T-cell (primary cell): ENCODE data around the gene RNF150. TPM values are rescaled to one million over a fixed set of nuclear protein-coding genes. Genes with fewer than 3 reads are reported as not detected.
A peak's percentile ranks its signal among the peaks of the same experiment; 100 is the strongest.
"Not testable (repeated sequence)": the region's sequence is repeated elsewhere in the genome, so short reads cannot be mapped to it uniquely, and the experiment has no call there.

Source experiments
- ATAC-seq, 4 experiments: fragments of 200-7000 bp in 3 of 4; fragments of 150-1000 bp in 1 of 4; cut with Tn5 transposase; replicated peaks in 1 of 4; 1 replicate in 3 of 4; 2 replicates in 1 of 4; pipeline ENCODE4 v1.10.0; 2021; ENCODE audit warnings: moderate library complexity in 3 of 4, mild to moderate bottlenecking in 2 of 4, moderate number of reproducible peaks in 1 of 4
- CTCF ChIA-PET, 2 donors: fragments of 300-600 bp; sonication (Branson Sonifier 250); formaldehyde crosslinking; loops; one replicate each; lab custom pipeline; 2022; ENCODE audit warnings: antibody characterized with exemption in 2 of 2; lab: Charles Lee
- POLR2A ChIA-PET, 2 donors: fragments of 300-600 bp; sonication (Branson Sonifier 250); formaldehyde crosslinking; loops; one replicate each; lab custom pipeline; 2022; ENCODE audit warnings: antibody characterized with exemption in 2 of 2; lab: Charles Lee
- DNase-seq, 35 experiments: peaks; one replicate each; pipeline versions ENCODE4 v3.0.0 to v3.0.0-alpha.2; 2013 to 2023
- H3K27ac ChIP-seq: one replicate; pipeline ENCODE4 v1.5.1; 2013; ENCODE audit warnings: low read length
- H3K27me3 ChIP-seq, 2 experiments: replicated peaks in 1 of 2; 1 replicate in 1 of 2; 2 replicates in 1 of 2; pipeline versions ENCODE4 v1.6.1 to v1.7.0; 2013; ENCODE audit warnings: low read length in 1 of 2, mixed read lengths in 1 of 2; ENCODE audit not compliant: control insufficient read depth in 2 of 2, insufficient read depth in 2 of 2; ENCODE audit errors: extremely low read depth in 1 of 2
- H3K36me3 ChIP-seq, 2 donors: 1 replicate in 1 of 2; 2 replicates in 1 of 2; pipeline versions ENCODE4 v1.6.1 to v1.7.0; 2013; ENCODE audit warnings: low read length in 1 of 2; ENCODE audit not compliant: control insufficient read depth in 2 of 2, insufficient read depth in 1 of 2; ENCODE audit errors: extremely low read depth in 1 of 2
- H3K4me1 ChIP-seq, 2 experiments: 1 replicate in 1 of 2; 2 replicates in 1 of 2; pipeline versions ENCODE4 v1.6.1 to v1.7.0; 2013; ENCODE audit warnings: low read length in 2 of 2, mixed read lengths in 1 of 2; ENCODE audit not compliant: insufficient read depth in 2 of 2, control insufficient read depth in 1 of 2; ENCODE audit errors: extremely low read depth in 1 of 2
- H3K4me3 ChIP-seq, 2 donors: 1 replicate in 1 of 2; 2 replicates in 1 of 2; pipeline versions ENCODE4 v1.5.1 to v1.7.0; 2013; ENCODE audit warnings: mild to moderate bottlenecking in 2 of 2, low read length in 1 of 2, moderate library complexity in 1 of 2; ENCODE audit not compliant: control insufficient read depth in 1 of 2; ENCODE audit errors: extremely low read depth in 1 of 2
- H3K9me3 ChIP-seq: 2 replicates; pipeline ENCODE4 v1.7.0; 2013
- H3K27ac Mint-ChIP-seq, 2 donors: one replicate each; pipeline ENCODE4 v1.8.0; 2020 to 2021; ENCODE audit warnings: mild to moderate bottlenecking in 2 of 2, mixed read lengths in 2 of 2
- H3K27me3 Mint-ChIP-seq, 2 donors: one replicate each; pipeline ENCODE4 v1.8.0; 2021 to 2022; ENCODE audit warnings: mixed read lengths in 2 of 2
- H3K36me3 Mint-ChIP-seq: one replicate; pipeline ENCODE4 v1.8.0; 2021; ENCODE audit warnings: mixed read lengths
- H3K4me1 Mint-ChIP-seq, 3 donors: one replicate each; pipeline ENCODE4 v1.8.0; 2020 to 2022; ENCODE audit warnings: mixed read lengths in 3 of 3, mild to moderate bottlenecking in 1 of 3
- H3K4me3 Mint-ChIP-seq, 3 donors: one replicate each; pipeline ENCODE4 v1.8.0; 2020 to 2022; ENCODE audit warnings: mild to moderate bottlenecking in 3 of 3, mixed read lengths in 3 of 3, moderate library complexity in 3 of 3
- H3K9me3 Mint-ChIP-seq, 3 donors: one replicate each; pipeline ENCODE4 v1.8.0; 2020 to 2022; ENCODE audit warnings: mixed read lengths in 3 of 3
- WGBS: methylation state at CpG from one replicate; pipeline ENCODE4 v1.1.5; 2013; ENCODE audit warnings: missing lambda C conversion rate; ENCODE audit not compliant: insufficient coverage; 5-methylcytosine and 5-hydroxymethylcytosine counted together
- total RNA-seq, 35 experiments: library from RNA in 6 of 35; stranded (reverse) in 6 of 35; fragments of 120-200 nt in 1 of 35; gene quantifications; one replicate each; pipeline versions ENCODE4 v1.2.1 to v1.2.4 and lab custom pipeline; 2013 to 2026

Gene RNF150
- total RNA-seq, 5 donors from 2014 or later (not counting 1 experiment from before 2014, with no cell fraction given) = 0.09 to 0.35 (median 0.30) TPM; not detected in 2

GRCh38 chr4:141170671-141171070 is 37.4 kb upstream of the RNF150 start:
- H3K4me1 ChIP-seq = no peaks in the 10 kb centered on the region
- H3K27me3 Mint-ChIP-seq = peaks cover 4 to 16% of the 10 kb centered on the region in 2 donors

GRCh38 chr4:141169391-141169790 is 36.1 kb upstream of the RNF150 start:
- no peak for ATAC-seq
- Mint-ChIP-seq H3K9me3 (peaks cover 0 to 5% (median 0%) of the 10 kb centered on the region in 3 donors), H3K27me3 (peaks cover 3 to 19% of the 10 kb centered on the region in 2 donors), H3K4me3 (no peak overlapping the region), H3K36me3 (no peaks in the 10 kb centered on the region), H3K4me1 (no peaks in the 10 kb centered on the region), H3K27ac (no peak overlapping the region)
- no peak for DNase-seq
- Histone ChIP-seq H3K4me3 (no peak overlapping the region), H3K27ac (no peak overlapping the region), H3K9me3 (no peaks in the 10 kb centered on the region), H3K27me3 (no peaks in the 10 kb centered on the region), H3K36me3 (no peaks in the 10 kb centered on the region), H3K4me1 (no peaks in the 10 kb centered on the region)
- POLR2A ChIA-PET = no interaction called here
- CTCF ChIA-PET = no interaction called here

More at GRCh38 chr4:141170671-141171070, 37.4 kb upstream of the RNF150 start:
- H3K4me1 Mint-ChIP-seq = no peaks in the 10 kb centered on the region
- no peaks in the 10 kb centered on the region for H3K9me3 ChIP-seq
- H3K9me3 Mint-ChIP-seq = peaks cover 0 to 5% (median 0%) of the 10 kb centered on the region in 3 donors
- POLR2A ChIA-PET = no interaction called here
- H3K27ac ChIP-seq = no peak overlapping the region
- no peak for ATAC-seq
- H3K36me3 ChIP-seq = no peaks in the 10 kb centered on the region
- CTCF ChIA-PET = no interaction called here
- H3K27me3 ChIP-seq = no peaks in the 10 kb centered on the region
- WGBS = no CpG with 5 or more reads among the region's 3 CpGs
- H3K4me3 Mint-ChIP-seq = no peak overlapping the region
- H3K27ac Mint-ChIP-seq = no peak overlapping the region
- H3K4me3 ChIP-seq = no peak overlapping the region
- DNase-seq = no peak
- no peaks in the 10 kb centered on the region for H3K36me3 Mint-ChIP-seq

DNA sequence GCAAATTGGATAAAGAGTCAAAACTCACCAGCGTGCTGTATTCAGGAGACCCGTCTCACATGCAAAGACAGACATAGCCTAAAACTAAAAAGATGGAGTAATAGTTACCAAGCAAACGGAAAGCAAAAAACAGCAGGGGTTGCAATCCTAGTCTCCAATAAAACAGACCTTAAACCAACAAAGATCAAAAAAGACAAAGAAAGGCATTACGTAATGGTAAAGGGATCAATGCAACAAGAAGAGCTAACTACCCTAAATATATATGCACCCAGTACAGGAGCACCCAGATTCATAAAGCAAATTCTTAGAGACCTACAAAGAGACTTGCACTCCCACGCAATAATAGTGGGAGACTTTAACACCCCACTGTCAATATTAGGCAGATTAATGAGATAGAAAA is 31.7 kb upstream of the RNF150 start:
- WGBS = no CpG with 5 or more reads among the region's 5 CpGs
- H3K9me3 ChIP-seq, H3K4me1 ChIP-seq, H3K4me1 Mint-ChIP-seq, H3K4me3 ChIP-seq, DNase-seq, H3K9me3 Mint-ChIP-seq, CTCF ChIA-PET, H3K27ac Mint-ChIP-seq, H3K4me3 Mint-ChIP-seq, ATAC-seq, H3K36me3 Mint-ChIP-seq, POLR2A ChIA-PET, H3K36me3 ChIP-seq, H3K27ac ChIP-seq: not testable (repeated sequence)
- H3K27me3 Mint-ChIP-seq = peaks cover 11 to 16% of the 10 kb centered on the region in 2 donors
- peaks cover 0 to 16% of the 10 kb centered on the region in 2 experiments for H3K27me3 ChIP-seq

- CTCF ChIA-PET = interaction anchor here in 1 of 2 donors (0.7 kb wide), 1 partner anchor 1688 kb away, joined by 5 read pairs; no protein-coding TSS in a partner anchor
- POLR2A ChIA-PET = interaction anchor here in 1 of 2 donors (0.6 kb wide), 1 partner anchor 1187 kb away, joined by 4 read pairs; no protein-coding TSS in a partner anchor
- Histone ChIP-seq H3K27me3 (peaks cover 0 to 16% of the 10 kb centered on the region in 2 experiments), H3K36me3 (no peaks in the 10 kb centered on the region), H3K4me1 (no peaks in the 10 kb centered on the region), H3K9me3 (no peaks in the 10 kb centered on the region), H3K4me3 (no peak overlapping the region), H3K27ac (no peak overlapping the region)
- Mint-ChIP-seq H3K36me3 (no peaks in the 10 kb centered on the region), H3K4me1 (no peaks in the 10 kb centered on the region), H3K9me3 (peaks cover 0 to 4% (median 3%) of the 10 kb centered on the region in 3 donors), H3K4me3 (no peak overlapping the region), H3K27me3 (peaks cover 9 to 21% of the 10 kb centered on the region in 2 donors), H3K27ac (no peak overlapping the region)
- no peak for DNase-seq
- no CpG with 5 or more reads among the region's 1 CpG for whole genome bisulfite sequencing
- no peak for ATAC-seq
These were observed 25.8 kb upstream of the RNF150 start for GRCh38 chr4:141159027-141159426.

DNA sequence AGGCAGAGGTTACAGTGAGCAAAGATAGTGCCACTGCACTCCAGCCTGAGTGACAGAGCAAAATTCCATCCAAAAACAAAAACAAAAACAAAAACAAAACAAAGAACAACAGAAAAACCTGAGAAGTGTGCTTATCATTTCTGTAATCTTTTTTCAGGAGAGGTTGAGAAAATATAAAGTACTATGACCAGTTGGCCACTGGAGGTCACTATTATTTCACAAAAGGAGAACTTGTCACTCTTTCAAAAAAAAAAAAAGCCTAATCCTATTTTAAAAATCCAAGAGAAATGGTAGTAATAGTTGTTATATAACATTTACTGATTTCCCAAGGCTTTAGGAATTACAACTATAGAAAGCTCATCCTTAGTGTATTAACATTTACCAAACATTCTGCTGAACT is 24.9 kb upstream of the RNF150 start:
- no peak overlapping the region for H3K27ac Mint-ChIP-seq
- no peaks in the 10 kb centered on the region for H3K4me1 ChIP-seq
- peaks cover 0 to 4% (median 3%) of the 10 kb centered on the region in 3 donors for H3K9me3 Mint-ChIP-seq
- H3K27ac ChIP-seq = no peak overlapping the region
- H3K4me3 Mint-ChIP-seq = no peak overlapping the region
- CTCF ChIA-PET = interaction anchor here in 1 of 2 donors (0.7 kb wide), 1 partner anchor 1689 kb away, joined by 5 read pairs; no protein-coding TSS in a partner anchor
- H3K4me3 ChIP-seq = no peak overlapping the region
- peaks cover 9 to 15% of the 10 kb centered on the region in 2 donors for H3K27me3 Mint-ChIP-seq
- no peaks in the 10 kb centered on the region for H3K36me3 ChIP-seq
- H3K27me3 ChIP-seq = peaks cover 0 to 13% of the 10 kb centered on the region in 2 experiments
- H3K4me1 Mint-ChIP-seq = no peaks in the 10 kb centered on the region
- H3K9me3 ChIP-seq = no peaks in the 10 kb centered on the region
- POLR2A ChIA-PET = no interaction called here
- ATAC-seq = no peak
- peak in 1 of 35 experiments; percentile 14 for DNase-seq
- H3K36me3 Mint-ChIP-seq = no peaks in the 10 kb centered on the region

GRCh38 chr4:141155586-141155985 is 22.3 kb upstream of the RNF150 start:
- ATAC-seq (no peak), DNase-seq (no peak)
- Mint-ChIP-seq H3K4me1 (no peaks in the 10 kb centered on the region), H3K36me3 (no peaks in the 10 kb centered on the region), H3K27ac (no peak overlapping the region), H3K9me3 (no peaks in the 10 kb centered on the region), H3K4me3 (no peak overlapping the region), H3K27me3 (peaks cover 10 to 13% of the 10 kb centered on the region in 2 donors)
- WGBS = 74% methylated on average over 4 of the region's 4 CpGs
- Histone ChIP-seq H3K9me3 (no peaks in the 10 kb centered on the region), H3K36me3 (no peaks in the 10 kb centered on the region), H3K27me3 (no peaks in the 10 kb centered on the region), H3K4me1 (no peaks in the 10 kb centered on the region), H3K4me3 (no peak overlapping the region), H3K27ac (no peak overlapping the region)
- CTCF ChIA-PET = no interaction called here
- POLR2A ChIA-PET = no interaction called here

GRCh38 chr4:141154725-141155124 is 21.5 kb upstream of the RNF150 start:
- Histone ChIP-seq H3K27ac (no peak overlapping the region), H3K4me1 (no peaks in the 10 kb centered on the region), H3K9me3 (no peaks in the 10 kb centered on the region), H3K36me3 (no peaks in the 10 kb centered on the region), H3K4me3 (no peak overlapping the region), H3K27me3 (no peaks in the 10 kb centered on the region)
- H3K27me3 Mint-ChIP-seq = peaks cover 10 to 13% of the 10 kb centered on the region in 2 donors
- no peak for DNase-seq
- no peak overlapping the region for H3K4me3 Mint-ChIP-seq
- no peak overlapping the region for H3K27ac Mint-ChIP-seq
- H3K9me3 Mint-ChIP-seq = no peaks in the 10 kb centered on the region
- no CpG with 5 or more reads among the region's 3 CpGs for WGBS
- ATAC-seq = no peak
- H3K4me1 Mint-ChIP-seq = no peaks in the 10 kb centered on the region
- no peaks in the 10 kb centered on the region for H3K36me3 Mint-ChIP-seq
- CTCF ChIA-PET = no interaction called here
- POLR2A ChIA-PET = no interaction called here
